ENCODE measurements around the gene TPK1. TPM values are rescaled to one million over a fixed set of nuclear protein-coding genes. Genes with fewer than 3 reads are reported as not detected.

Gene TPK1
- total RNA-seq, 2 donors from 2014 or later = 4.1 to 6.4 TPM

DNA sequence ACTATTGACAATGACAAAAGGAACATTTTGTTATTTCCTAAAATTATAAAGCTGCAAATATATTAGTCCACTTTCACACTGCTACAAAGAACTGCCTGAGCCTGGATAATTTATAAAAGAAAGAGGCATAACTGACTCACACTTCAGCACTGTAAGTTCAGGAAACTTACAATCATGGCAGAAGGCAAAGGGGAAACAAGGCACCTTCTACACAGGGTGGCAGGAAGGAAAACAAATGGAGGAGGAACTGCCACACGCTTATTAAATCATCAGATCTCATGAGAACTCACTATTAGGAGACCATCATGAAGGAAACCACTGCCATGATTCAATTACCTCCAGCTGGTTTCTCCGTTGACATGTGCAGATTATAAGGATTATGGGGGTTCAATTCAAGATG lies 203.1 kb downstream of the TPK1 start:
- DNase-seq (ENCODE audit: low spot score) = no peak
- no peak overlapping the region for H3K27ac ChIP-seq
- H3K27me3 ChIP-seq = no peaks in the 10 kb centered on the region
- no peaks in the 10 kb centered on the region for H3K9me3 ChIP-seq
- no peaks in the 10 kb centered on the region for H3K4me1 ChIP-seq
- no peaks in the 10 kb centered on the region for H3K36me3 ChIP-seq
- no peak for TF ChIP-seq CTCF (IDR thresholded peaks at IDR 0.05)
- no peak overlapping the region for H3K4me3 ChIP-seq

DNA sequence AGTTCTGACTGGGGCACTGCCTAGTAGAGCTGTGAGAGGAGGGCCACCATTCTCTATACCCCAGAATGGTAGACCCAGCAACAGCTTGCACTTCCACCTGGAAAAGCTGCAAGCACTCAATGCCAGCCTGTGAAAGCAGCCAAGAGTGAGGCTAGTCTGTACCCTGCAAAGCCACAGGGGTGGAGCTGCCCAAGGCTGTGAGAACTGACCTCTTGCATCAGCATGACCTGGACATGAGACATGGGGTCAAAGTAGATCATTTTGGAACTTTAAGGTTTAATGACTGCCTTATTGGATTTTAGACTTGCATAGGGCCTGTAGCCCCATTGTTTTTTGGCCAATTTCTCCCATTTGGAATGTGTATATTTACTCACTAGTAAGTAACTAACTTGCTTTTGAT lies 206.3 kb downstream of the TPK1 start:
- no peak overlapping the region for H3K4me3 ChIP-seq
- H3K27ac ChIP-seq = no peak overlapping the region
- no peaks in the 10 kb centered on the region for H3K36me3 ChIP-seq
- no peaks in the 10 kb centered on the region for H3K27me3 ChIP-seq
- no peak for TF ChIP-seq CTCF (IDR thresholded peaks at IDR 0.05)
- H3K4me1 ChIP-seq = no peaks in the 10 kb centered on the region
- H3K9me3 ChIP-seq = no peaks in the 10 kb centered on the region
- DNase-seq (ENCODE audit: low spot score) = no peak

- H3K27ac ChIP-seq = no peak overlapping the region
- no peaks in the 10 kb centered on the region for H3K4me1 ChIP-seq
- no peak overlapping the region for H3K4me3 ChIP-seq
- no peaks in the 10 kb centered on the region for H3K9me3 ChIP-seq
- TF ChIP-seq CTCF (IDR thresholded peaks at IDR 0.05) = no peak
- H3K27me3 ChIP-seq = no peaks in the 10 kb centered on the region
- H3K36me3 ChIP-seq = no peaks in the 10 kb centered on the region
- no peak for DNase-seq (ENCODE audit: low spot score)
Observed at GRCh38 chr7:144629011-144629410, 206.8 kb downstream of the TPK1 start.

GRCh38 chr7:144628176-144628575 lies 207.7 kb downstream of the TPK1 start:
- no peak for TF ChIP-seq CTCF (IDR thresholded peaks at IDR 0.05)
- no peaks in the 10 kb centered on the region for H3K27me3 ChIP-seq
- no peaks in the 10 kb centered on the region for H3K36me3 ChIP-seq
- DNase-seq (ENCODE audit: low spot score) = no peak
- H3K4me3 ChIP-seq = no peak overlapping the region
- no peaks in the 10 kb centered on the region for H3K9me3 ChIP-seq
- H3K27ac ChIP-seq = no peak overlapping the region
- H3K4me1 ChIP-seq = no peaks in the 10 kb centered on the region

DNA sequence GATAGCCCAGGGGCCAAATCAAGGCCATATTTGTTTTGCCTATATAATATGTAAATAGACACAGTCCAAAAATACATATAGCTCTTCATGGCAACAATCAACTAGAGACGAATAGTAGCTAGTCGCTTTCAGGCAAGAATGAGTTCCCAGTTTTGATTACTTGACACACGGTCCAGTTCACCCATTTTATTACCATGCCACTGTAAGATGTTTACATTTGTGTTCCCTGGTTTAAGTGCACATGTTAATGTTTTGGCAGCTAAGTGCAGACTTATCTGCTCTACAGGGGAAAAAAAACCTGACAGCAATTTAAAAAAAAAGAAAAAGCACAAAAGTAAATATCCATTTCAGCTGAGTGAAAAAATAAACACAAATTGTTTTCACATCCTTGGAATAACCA lies 213.1 kb downstream of the TPK1 start:
- Histone ChIP-seq H3K4me3 (no peak overlapping the region), H3K9me3 (no peaks in the 10 kb centered on the region), H3K27me3 (no peaks in the 10 kb centered on the region), H3K36me3 (no peaks in the 10 kb centered on the region), H3K27ac (no peak overlapping the region), H3K4me1 (no peaks in the 10 kb centered on the region)
- TF ChIP-seq CTCF (IDR thresholded peaks at IDR 0.05) = no peak
- no peak for DNase-seq (ENCODE audit: low spot score)

DNA sequence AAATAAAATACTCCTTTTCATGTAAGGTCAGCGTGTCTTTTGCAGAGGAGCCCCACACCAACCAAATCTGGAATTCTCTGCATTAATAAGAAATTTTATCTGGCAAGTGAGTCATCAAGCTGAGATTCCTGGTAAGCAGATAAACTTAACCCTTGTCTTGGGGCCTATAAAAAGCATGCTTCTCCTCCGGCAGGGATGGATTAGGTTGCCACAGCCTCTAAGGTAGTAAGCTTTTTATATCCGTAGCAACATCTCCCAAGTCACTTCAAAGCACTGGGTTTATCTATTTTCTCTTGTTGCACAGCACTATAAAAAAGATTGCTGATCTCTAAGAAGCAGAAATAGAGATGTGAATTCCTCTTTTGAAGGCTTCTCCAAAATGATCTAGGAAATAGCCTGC lies 229.6 kb downstream of the TPK1 start:
- Histone ChIP-seq H3K36me3 (no peaks in the 10 kb centered on the region), H3K27ac (no peak overlapping the region), H3K9me3 (no peaks in the 10 kb centered on the region), H3K27me3 (no peaks in the 10 kb centered on the region), H3K4me3 (no peak overlapping the region), H3K4me1 (no peaks in the 10 kb centered on the region)
- no peak for TF ChIP-seq CTCF (IDR thresholded peaks at IDR 0.05)
- no peak for DNase-seq (ENCODE audit: low spot score)

All from right atrium auricular region (tissue), 2 donors.